Caco-2 (cell line): ENCODE measurements around the gene SELENOS. TPM values are rescaled to one million over a fixed set of nuclear protein-coding genes. Genes with fewer than 3 reads are reported as not detected.
A peak's percentile ranks its signal among the peaks of the same experiment; 100 is the strongest.

Experiments
- BruUV-seq: library from RNA; stranded (reverse); fragments of 400-500 nt; replicated peaks from 2 replicates; lab custom pipeline; 2021; lab: Mats Ljungman, UMichigan
- CTCF ChIA-PET: fragments of 300-600 bp; sonication (Branson Sonifier 250); formaldehyde crosslinking; loops from one replicate; lab custom pipeline; 2022; ENCODE audit warnings: antibody characterized with exemption; lab: Charles Lee
- POLR2A ChIA-PET: fragments of 300-600 bp; sonication (Branson Sonifier 250); formaldehyde crosslinking; loops from one replicate; lab custom pipeline; 2022; ENCODE audit warnings: antibody characterized with exemption; lab: Charles Lee
- DNase-seq, 2 experiments: peaks; one replicate each; pipeline versions ENCODE4 v3.0.0 to v3.0.0-alpha.2; 2020 to 2022
- H3K27me3 ChIP-seq: replicated peaks from 2 replicates; pipeline ENCODE4 v1.6.0; 2011; ENCODE audit warnings: low read length; ENCODE audit not compliant: control insufficient read depth, insufficient read depth
- H3K36me3 ChIP-seq: 2 replicates; pipeline ENCODE4 v1.5.1; 2011; ENCODE audit warnings: low read length; ENCODE audit not compliant: control insufficient read depth, insufficient read depth
- H3K4me1 ChIP-seq: fragments of 250-450 bp; sonication (Bioruptor Pico); 2 replicates; pipeline ENCODE4 v1.5.1; 2020; ENCODE audit warnings: mild to moderate bottlenecking
- H3K4me3 ChIP-seq: 2 replicates; pipeline ENCODE4 v1.5.1; 2011; ENCODE audit warnings: low read depth, mild to moderate bottlenecking, control low read depth, low read length
- H3K9me3 ChIP-seq: fragments of 250-450 bp; sonication (Bioruptor Pico); 2 replicates; pipeline ENCODE4 v1.5.1; 2020; ENCODE audit warnings: mild to moderate bottlenecking, moderate library complexity
- H3K27ac Mint-ChIP-seq: one replicate; pipeline ENCODE4 v1.8.0; 2022; ENCODE audit warnings: mixed read lengths; ENCODE audit not compliant: unreplicated experiment
- H3K27me3 Mint-ChIP-seq: one replicate; pipeline ENCODE4 v1.8.0; 2022; ENCODE audit warnings: mixed read lengths; ENCODE audit not compliant: insufficient read depth, unreplicated experiment
- H3K36me3 Mint-ChIP-seq: one replicate; pipeline ENCODE4 v1.8.0; 2022; ENCODE audit warnings: mild to moderate bottlenecking, mixed read lengths; ENCODE audit not compliant: insufficient read depth, unreplicated experiment
- H3K4me1 Mint-ChIP-seq: one replicate; pipeline ENCODE4 v1.8.0; 2022; ENCODE audit warnings: low read depth, mixed read lengths; ENCODE audit not compliant: unreplicated experiment
- H3K4me3 Mint-ChIP-seq: one replicate; pipeline ENCODE4 v1.8.0; 2022; ENCODE audit warnings: mild to moderate bottlenecking, moderate library complexity, mixed read lengths; ENCODE audit not compliant: unreplicated experiment
- H3K9me3 Mint-ChIP-seq: one replicate; pipeline ENCODE4 v1.8.0; 2022; ENCODE audit warnings: mixed read lengths; ENCODE audit not compliant: unreplicated experiment
- intact Hi-C: fragments of 100-400 bp; cut with micrococcal nuclease; formaldehyde crosslinking; loops from one replicate; pipeline ENCODE4 v1.10.0; 2022; ENCODE audit not compliant: unreplicated experiment
- total RNA-seq: library from RNA; stranded (reverse); gene quantifications from 2 replicates; pipeline ENCODE4 v1.2.3, GENCODE V29; 2022
- TF ChIP-seq, protein P1 (sequence below), 2 experiments: fragments of 200-600 bp in 1 of 2; IDR thresholded peaks; 1 replicate in 1 of 2; 2 replicates in 1 of 2; pipeline versions ENCODE4 v1.5.1 to v1.8.0; 2011 to 2022; ENCODE audit warnings: antibody characterized with exemption in 1 of 2, control low read depth in 1 of 2, inconsistent platforms in 1 of 2, low read depth in 1 of 2, low read length in 1 of 2, mild to moderate bottlenecking in 1 of 2, moderate library complexity in 1 of 2; ENCODE audit not compliant: insufficient read depth in 1 of 2, severe bottlenecking in 1 of 2, unreplicated experiment in 1 of 2

SELENOS gene
- total RNA-seq, 1 experiment from 2014 or later = 71.3 TPM

DNA sequence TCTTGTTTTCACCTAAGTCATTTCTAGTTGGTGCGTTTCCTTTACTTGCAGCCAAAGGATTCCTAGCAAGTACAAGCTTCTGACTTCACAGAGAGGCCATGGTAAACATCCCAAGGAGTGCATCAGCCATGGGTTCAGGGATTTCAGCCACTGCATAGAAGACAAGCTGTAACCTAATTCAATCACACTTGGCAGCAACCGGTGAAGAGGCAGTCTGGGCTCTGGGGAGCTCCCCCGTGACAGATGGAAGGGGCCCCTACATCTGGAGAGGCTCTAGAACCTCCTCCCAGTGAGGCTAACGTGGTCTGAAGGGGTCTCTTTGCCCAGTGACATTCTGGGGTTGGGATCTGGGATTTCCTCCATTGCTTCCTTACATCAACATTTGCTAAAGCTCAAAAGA lies 26.1 kb upstream of the SELENOS start:
- intact Hi-C loops = no loop called here
- Mint-ChIP-seq H3K36me3 (peaks cover 20% of the 10 kb centered on the region), H3K4me3 (no peak overlapping the region), H3K4me1 (no peaks in the 10 kb centered on the region), H3K27ac (no peak overlapping the region), H3K9me3 (no peaks in the 10 kb centered on the region), H3K27me3 (no peaks in the 10 kb centered on the region)
- no peak for DNase-seq
- Histone ChIP-seq H3K36me3 (no peaks in the 10 kb centered on the region), H3K4me1 (no peaks in the 10 kb centered on the region), H3K4me3 (no peak overlapping the region), H3K9me3 (no peaks in the 10 kb centered on the region), H3K27me3 (no peaks in the 10 kb centered on the region)
- BruUV-seq = no TSS peak
- TF ChIP-seq, protein P1, sequence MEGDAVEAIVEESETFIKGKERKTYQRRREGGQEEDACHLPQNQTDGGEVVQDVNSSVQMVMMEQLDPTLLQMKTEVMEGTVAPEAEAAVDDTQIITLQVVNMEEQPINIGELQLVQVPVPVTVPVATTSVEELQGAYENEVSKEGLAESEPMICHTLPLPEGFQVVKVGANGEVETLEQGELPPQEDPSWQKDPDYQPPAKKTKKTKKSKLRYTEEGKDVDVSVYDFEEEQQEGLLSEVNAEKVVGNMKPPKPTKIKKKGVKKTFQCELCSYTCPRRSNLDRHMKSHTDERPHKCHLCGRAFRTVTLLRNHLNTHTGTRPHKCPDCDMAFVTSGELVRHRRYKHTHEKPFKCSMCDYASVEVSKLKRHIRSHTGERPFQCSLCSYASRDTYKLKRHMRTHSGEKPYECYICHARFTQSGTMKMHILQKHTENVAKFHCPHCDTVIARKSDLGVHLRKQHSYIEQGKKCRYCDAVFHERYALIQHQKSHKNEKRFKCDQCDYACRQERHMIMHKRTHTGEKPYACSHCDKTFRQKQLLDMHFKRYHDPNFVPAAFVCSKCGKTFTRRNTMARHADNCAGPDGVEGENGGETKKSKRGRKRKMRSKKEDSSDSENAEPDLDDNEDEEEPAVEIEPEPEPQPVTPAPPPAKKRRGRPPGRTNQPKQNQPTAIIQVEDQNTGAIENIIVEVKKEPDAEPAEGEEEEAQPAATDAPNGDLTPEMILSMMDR (IDR thresholded peaks at IDR 0.05; ENCODE audit: insufficient read depth in 1 of 2, low read depth in 1 of 2, low read length in 1 of 2, severe bottlenecking in 1 of 2, unreplicated experiment in 1 of 2) = no peak
- POLR2A ChIA-PET = no interaction called here
- CTCF ChIA-PET = interaction anchor here (0.6 kb wide), 1 partner anchor 212 kb away, joined by 3 read pairs; no protein-coding TSS in a partner anchor

DNA sequence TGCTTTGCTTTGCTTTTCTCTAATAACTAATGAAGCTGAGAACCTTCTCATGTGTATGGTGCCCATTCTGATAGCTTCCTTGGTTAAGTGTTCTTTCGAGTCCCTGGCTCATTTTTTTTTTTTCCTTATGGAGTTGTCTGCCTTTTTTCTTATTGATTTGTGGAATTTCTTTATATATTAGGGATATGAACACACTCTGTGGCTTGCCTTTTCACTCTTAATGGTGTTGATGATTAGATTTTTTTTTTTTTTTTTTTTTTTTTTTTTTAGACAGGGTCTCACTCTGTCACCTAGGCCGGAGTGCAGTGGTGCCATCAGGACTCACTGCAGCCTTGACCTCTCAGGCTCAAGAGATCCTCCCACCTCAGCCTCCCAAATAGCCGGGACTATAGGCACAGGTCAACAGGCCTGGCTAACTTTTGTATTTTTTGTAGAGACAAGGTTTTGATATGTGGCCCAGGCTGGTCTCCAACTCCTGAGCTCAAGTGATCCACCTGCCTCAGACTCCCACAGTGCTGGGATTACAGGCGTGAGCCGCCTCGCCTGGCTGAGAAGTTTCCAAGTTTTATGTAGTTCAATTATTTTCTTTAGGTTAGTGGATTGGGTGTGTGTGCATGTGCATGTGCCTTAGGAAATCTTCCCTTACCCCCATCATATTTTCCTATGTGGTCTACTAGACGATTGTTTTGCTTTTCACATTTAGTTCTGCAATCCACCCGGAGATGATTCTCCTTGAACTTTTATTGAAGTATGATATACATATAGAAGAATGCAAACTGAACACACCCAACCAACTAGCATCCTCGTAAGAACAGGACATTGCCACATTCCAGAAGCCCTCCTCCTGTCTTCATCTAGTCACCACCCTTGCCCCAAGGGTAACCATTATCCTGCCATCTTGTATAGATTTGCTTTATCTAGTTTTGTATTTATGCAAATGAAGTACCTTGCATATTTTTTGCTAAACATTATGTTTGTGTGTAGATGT lies 19.4 kb upstream of the SELENOS start:
- POLR2A ChIA-PET = no interaction called here
- Histone ChIP-seq H3K36me3 (no peaks in the 10 kb centered on the region), H3K4me3 (peak overlapping the region; percentile 99), H3K9me3 (no peaks in the 10 kb centered on the region), H3K4me1 (peaks cover 7% of the 10 kb centered on the region; the same call in 1 of the 2 replicates), H3K27me3 (no peaks in the 10 kb centered on the region)
- TF ChIP-seq, protein P1 (IDR thresholded peaks at IDR 0.05; ENCODE audit: insufficient read depth in 1 of 2, low read depth in 1 of 2, low read length in 1 of 2, severe bottlenecking in 1 of 2, unreplicated experiment in 1 of 2) = no peak
- BruUV-seq = no TSS peak
- intact Hi-C loops = loop anchor here (2.0 to 5.0 kb wide), 2 partner anchors 196 to 354 kb away; no protein-coding TSS in a partner anchor
- Mint-ChIP-seq H3K27ac (no peak overlapping the region), H3K4me1 (peaks cover 7% of the 10 kb centered on the region), H3K36me3 (peaks cover 30% of the 10 kb centered on the region), H3K27me3 (no peaks in the 10 kb centered on the region), H3K4me3 (peak overlapping the region; percentile 93), H3K9me3 (no peaks in the 10 kb centered on the region)
- no peak for DNase-seq
- CTCF ChIA-PET = no interaction called here

DNA sequence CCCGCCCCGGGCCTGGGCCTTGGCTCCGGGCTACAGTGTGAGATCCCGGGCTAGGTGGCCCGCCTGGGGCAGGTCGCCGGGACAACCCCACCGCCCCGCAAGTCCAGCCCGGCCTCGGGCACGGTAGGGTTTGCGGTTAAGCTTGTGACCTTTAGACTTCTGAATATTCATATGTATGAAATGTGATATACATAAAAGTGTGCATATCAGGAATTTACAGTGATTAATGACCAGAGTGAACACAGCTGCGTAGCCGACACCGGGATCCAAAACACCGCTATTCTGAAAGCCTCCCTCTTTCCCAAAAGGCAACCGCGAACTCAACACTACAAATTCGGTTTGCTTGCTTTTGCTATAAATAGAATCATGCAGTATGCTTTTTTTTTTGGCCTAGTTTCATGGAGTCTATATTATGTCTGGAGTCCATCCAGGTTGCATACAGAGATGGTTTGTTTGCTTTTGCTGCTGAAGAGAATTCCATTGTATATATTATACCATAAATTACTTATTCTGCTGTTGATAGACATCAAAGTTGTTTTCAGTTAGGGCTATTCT lies 18.4 kb upstream of the SELENOS start:
- POLR2A ChIA-PET = interaction anchor here (0.6 kb wide), 1 partner anchor 44 kb away, joined by 4 read pairs; the partner anchor contains the start of gene CHSY1
- no peak for DNase-seq
- Histone ChIP-seq H3K4me1 (peaks cover 7% of the 10 kb centered on the region; the same call in 1 of the 2 replicates), H3K27me3 (no peaks in the 10 kb centered on the region), H3K4me3 (peak overlapping the region; percentile 99), H3K9me3 (no peaks in the 10 kb centered on the region), H3K36me3 (no peaks in the 10 kb centered on the region)
- H3K4me1 Mint-ChIP-seq = peaks cover 7% of the 10 kb centered on the region
- peaks cover 35% of the 10 kb centered on the region for H3K36me3 Mint-ChIP-seq
- peak overlapping the region; percentile 93 for H3K4me3 Mint-ChIP-seq
- H3K27ac Mint-ChIP-seq = peak overlapping the region; percentile 96
- TSS peak; percentile 62 for BruUV-seq
- TF ChIP-seq, protein P1 (IDR thresholded peaks at IDR 0.05; ENCODE audit: insufficient read depth in 1 of 2, low read depth in 1 of 2, low read length in 1 of 2, severe bottlenecking in 1 of 2, unreplicated experiment in 1 of 2) = no peak
- H3K27me3 Mint-ChIP-seq = no peaks in the 10 kb centered on the region
- intact Hi-C loops = loop anchor here (2.0 to 5.0 kb wide), 2 partner anchors 197 to 355 kb away; no protein-coding TSS in a partner anchor
- CTCF ChIA-PET = no interaction called here
- H3K9me3 Mint-ChIP-seq = no peaks in the 10 kb centered on the region
